CD8-positive, alpha-beta memory T cell (primary cell): ENCODE data around the gene CAV1. TPM values are rescaled to one million over a fixed set of nuclear protein-coding genes. Genes with fewer than 3 reads are reported as not detected.

Source experiments
- CTCF ChIA-PET: fragments of 350-600 bp; sonication (Branson Sonifier 250); formaldehyde crosslinking; loops from one replicate; lab custom pipeline; 2021; ENCODE audit warnings: antibody characterized with exemption; lab: Charles Lee
- POLR2A ChIA-PET: fragments of 350-600 bp; sonication (Branson Sonifier 250); formaldehyde crosslinking; loops from one replicate; lab custom pipeline; 2021; ENCODE audit warnings: antibody characterized with exemption; lab: Charles Lee
- DNase-seq, 5 donors: peaks; one replicate each; pipeline versions ENCODE4 v3.0.0 to v3.0.0-alpha.2; 2020 to 2022; ENCODE audit warnings: mixed read lengths in 1 of 5
- H3K27ac ChIP-seq: one replicate; pipeline ENCODE4 v1.7.0; 2013; ENCODE audit warnings: low read depth, mild to moderate bottlenecking, low read length, moderate library complexity
- H3K27me3 ChIP-seq: 2 replicates; pipeline ENCODE4 v1.7.0; 2013; ENCODE audit warnings: low read length, mild to moderate bottlenecking; ENCODE audit not compliant: insufficient read depth, poor library complexity, severe bottlenecking
- H3K36me3 ChIP-seq: 2 replicates; pipeline ENCODE4 v1.7.0; 2013; ENCODE audit warnings: mild to moderate bottlenecking, low read length, moderate library complexity; ENCODE audit not compliant: insufficient read depth
- H3K4me1 ChIP-seq: 2 replicates; pipeline ENCODE4 v1.7.0; 2013; ENCODE audit warnings: mild to moderate bottlenecking, low read length, moderate library complexity; ENCODE audit not compliant: insufficient read depth
- H3K4me3 ChIP-seq: 2 replicates; pipeline ENCODE4 v1.7.0; 2013; ENCODE audit warnings: mild to moderate bottlenecking, low read length
- H3K9me3 ChIP-seq: 2 replicates; pipeline ENCODE4 v1.7.0; 2013; ENCODE audit warnings: mild to moderate bottlenecking, low read length
- H3K27ac Mint-ChIP-seq, 8 donors: one replicate each; pipeline ENCODE4 v1.8.0; 2020 to 2021; ENCODE audit warnings: mixed read lengths in 8 of 8, mild to moderate bottlenecking in 6 of 8, inconsistent platforms in 3 of 8, moderate library complexity in 3 of 8
- H3K27me3 Mint-ChIP-seq, 2 donors: one replicate each; pipeline ENCODE4 v1.8.0; 2020 to 2021; ENCODE audit warnings: mixed read lengths in 2 of 2, mild to moderate bottlenecking in 1 of 2, moderate library complexity in 1 of 2
- H3K36me3 Mint-ChIP-seq, 3 donors: one replicate each; pipeline ENCODE4 v1.8.0; 2020 to 2021; ENCODE audit warnings: mixed read lengths in 3 of 3, inconsistent platforms in 1 of 3, mild to moderate bottlenecking in 1 of 3
- H3K4me1 Mint-ChIP-seq, 3 donors: one replicate each; pipeline ENCODE4 v1.8.0; 2020 to 2021; ENCODE audit warnings: mixed read lengths in 3 of 3, inconsistent platforms in 1 of 3, mild to moderate bottlenecking in 1 of 3
- H3K4me3 Mint-ChIP-seq, 7 donors: one replicate each; pipeline ENCODE4 v1.8.0; 2020 to 2021; ENCODE audit warnings: mixed read lengths in 7 of 7, mild to moderate bottlenecking in 6 of 7, moderate library complexity in 4 of 7, inconsistent platforms in 2 of 7
- H3K9me3 Mint-ChIP-seq, 5 donors: one replicate each; pipeline ENCODE4 v1.8.0; 2020 to 2022; ENCODE audit warnings: mixed read lengths in 5 of 5, mild to moderate bottlenecking in 3 of 5, moderate library complexity in 2 of 5, inconsistent platforms in 1 of 5
- polyA plus RNA-seq: library from polyadenylated mRNA; unstranded; fragments of 300-500 nt; fragmentation: Illumina TruSeq; gene quantifications from one replicate; pipeline ENCODE4 v1.2.3, GENCODE V29; 2021
- total RNA-seq, 2 experiments: library from RNA; stranded (reverse); gene quantifications; one replicate each; pipeline ENCODE4 v1.2.3, GENCODE V29; 2021

The CAV1 gene
- total and polyA plus RNA-seq, 3 experiments from 2014 or later: 2.3 to 2.5 TPM; not detected in 1

DNA sequence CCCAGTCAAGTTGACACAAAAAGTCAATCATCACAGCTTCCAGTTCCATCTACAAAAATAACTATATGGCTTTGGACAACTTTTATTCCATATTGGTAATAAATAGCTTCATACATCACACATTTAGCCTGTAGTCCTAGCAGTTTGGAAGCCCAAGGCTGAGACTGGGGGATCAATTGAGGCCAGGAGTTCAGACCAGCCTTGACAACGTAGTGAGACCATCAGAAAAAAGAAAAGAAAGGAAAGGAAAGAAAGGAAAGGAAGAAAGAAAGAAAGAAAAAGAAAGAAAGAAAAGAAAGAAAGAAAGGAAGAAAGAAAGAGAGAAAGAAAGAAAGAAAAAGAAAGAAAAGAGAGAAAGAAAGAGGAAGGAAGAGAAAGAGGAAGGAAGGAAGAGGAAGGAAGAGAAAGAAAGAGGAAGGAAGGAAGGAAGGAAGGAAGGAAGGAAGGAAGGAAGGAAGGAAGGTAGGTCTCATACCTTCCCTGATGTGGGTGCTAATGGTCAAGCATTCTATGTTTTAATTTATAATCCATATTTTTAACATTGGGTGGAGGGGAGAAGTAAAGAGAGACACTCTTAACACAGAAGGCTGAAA is 37.8 kb downstream of the CAV1 start:
- no peak for DNase-seq
- no peaks in the 10 kb centered on the region for H3K36me3 ChIP-seq
- H3K9me3 Mint-ChIP-seq: peaks cover 0 to 2% (median 0%) of the 10 kb centered on the region in 5 donors
- peaks cover 17 to 51% of the 10 kb centered on the region in 2 donors for H3K27me3 Mint-ChIP-seq
- no peaks in the 10 kb centered on the region for H3K36me3 Mint-ChIP-seq
- peak overlapping the region in 1 of 8 donors; percentile 81 for H3K27ac Mint-ChIP-seq
- no peak overlapping the region for H3K27ac ChIP-seq
- no peak overlapping the region for H3K4me3 Mint-ChIP-seq
- peaks cover 3% of the 10 kb centered on the region for H3K27me3 ChIP-seq
- H3K4me1 Mint-ChIP-seq: peaks cover 0 to 2% (median 0%) of the 10 kb centered on the region in 3 donors
- ChIA-PET CTCF (no interaction called here), POLR2A (no interaction called here)
- H3K4me3 ChIP-seq: no peak overlapping the region
- no peaks in the 10 kb centered on the region for H3K4me1 ChIP-seq
- H3K9me3 ChIP-seq: no peaks in the 10 kb centered on the region

DNA sequence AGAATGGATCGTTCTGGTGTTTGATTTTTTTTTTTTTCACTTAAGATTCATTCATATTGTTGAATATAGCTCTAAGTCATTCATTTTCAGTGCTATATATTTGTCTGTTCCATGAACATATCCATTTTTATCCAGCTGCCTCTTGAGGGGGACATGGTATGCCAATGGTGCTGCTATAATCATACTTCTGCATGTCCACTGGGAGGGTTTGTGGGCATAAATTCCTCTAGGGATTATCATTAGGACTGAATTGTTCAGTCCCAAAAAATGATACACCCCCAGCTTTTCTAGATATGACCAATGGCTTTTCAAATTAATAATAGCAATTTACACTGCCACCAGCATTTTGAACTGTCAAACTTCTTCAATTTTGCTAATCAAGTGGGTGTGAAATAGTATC is 41.1 kb downstream of the CAV1 start:
- Mint-ChIP-seq H3K36me3 (no peaks in the 10 kb centered on the region), H3K27me3 (peaks cover 5 to 27% of the 10 kb centered on the region in 2 donors), H3K4me1 (peaks cover 0 to 2% (median 0%) of the 10 kb centered on the region in 3 donors), H3K9me3 (peaks cover 0 to 2% (median 0%) of the 10 kb centered on the region in 5 donors), H3K27ac (no peak overlapping the region), H3K4me3 (no peak overlapping the region)
- H3K27me3 ChIP-seq: no peaks in the 10 kb centered on the region
- no peak overlapping the region for H3K4me3 ChIP-seq
- DNase-seq: no peak
- no peaks in the 10 kb centered on the region for H3K4me1 ChIP-seq
- POLR2A ChIA-PET: no interaction called here
- H3K36me3 ChIP-seq: no peaks in the 10 kb centered on the region
- H3K9me3 ChIP-seq: no peaks in the 10 kb centered on the region
- H3K27ac ChIP-seq: no peak overlapping the region
- CTCF ChIA-PET: no interaction called here

DNA sequence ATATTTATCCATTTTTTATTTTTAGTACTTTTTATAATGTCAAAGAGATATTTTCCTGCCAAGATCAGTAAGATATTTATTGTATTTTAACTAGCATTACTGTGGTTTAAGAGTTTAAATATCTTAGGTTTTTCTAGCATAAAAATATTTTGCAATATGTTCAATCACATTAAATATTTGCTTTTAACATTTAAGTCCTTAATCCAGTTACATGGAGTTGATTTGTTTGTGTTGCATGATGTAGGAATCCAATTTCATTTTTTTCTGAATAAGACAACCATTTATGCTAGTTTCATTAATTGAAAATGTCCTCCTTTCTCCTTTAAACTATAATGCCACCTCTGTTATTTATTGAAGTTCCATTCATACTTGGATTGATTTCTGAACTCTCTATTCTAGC is 41.8 kb downstream of the CAV1 start:
- H3K4me3 ChIP-seq: no peak overlapping the region
- no peak for DNase-seq
- no peaks in the 10 kb centered on the region for H3K36me3 Mint-ChIP-seq
- H3K9me3 ChIP-seq: no peaks in the 10 kb centered on the region
- ChIA-PET POLR2A (no interaction called here), CTCF (no interaction called here)
- no peaks in the 10 kb centered on the region for H3K36me3 ChIP-seq
- no peak overlapping the region for H3K27ac Mint-ChIP-seq
- H3K27ac ChIP-seq: no peak overlapping the region
- no peaks in the 10 kb centered on the region for H3K4me1 ChIP-seq
- H3K4me1 Mint-ChIP-seq: peaks cover 0 to 2% (median 0%) of the 10 kb centered on the region in 3 donors
- H3K27me3 Mint-ChIP-seq: peaks cover 5 to 24% of the 10 kb centered on the region in 2 donors
- no peaks in the 10 kb centered on the region for H3K27me3 ChIP-seq
- H3K9me3 Mint-ChIP-seq: peaks cover 0 to 2% (median 0%) of the 10 kb centered on the region in 5 donors
- no peak overlapping the region for H3K4me3 Mint-ChIP-seq

DNA sequence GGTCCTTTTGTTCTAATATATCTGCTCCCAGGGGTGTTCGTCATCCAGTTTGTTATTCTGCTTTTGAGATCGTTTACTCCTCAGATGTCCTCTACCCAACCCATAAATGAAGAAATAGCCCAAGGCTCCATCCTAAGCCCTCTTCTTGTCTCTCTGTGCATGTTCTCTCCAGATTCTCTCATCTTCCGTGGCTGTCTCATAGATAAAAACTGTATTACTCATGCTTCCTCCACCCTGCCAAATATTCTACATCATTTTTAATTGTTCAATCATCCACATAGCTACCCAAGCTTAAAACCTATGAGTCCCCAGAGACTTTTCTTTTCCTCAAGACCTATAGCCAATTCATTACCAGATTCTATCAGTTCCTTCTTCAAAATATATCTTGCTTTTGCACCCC is 44.9 kb downstream of the CAV1 start:
- no peaks in the 10 kb centered on the region for H3K27me3 ChIP-seq
- ChIA-PET CTCF (no interaction called here), POLR2A (no interaction called here)
- Mint-ChIP-seq H3K4me3 (no peak overlapping the region), H3K36me3 (no peaks in the 10 kb centered on the region), H3K4me1 (no peaks in the 10 kb centered on the region), H3K27ac (no peak overlapping the region), H3K27me3 (peaks cover 1 to 12% of the 10 kb centered on the region in 2 donors), H3K9me3 (no peaks in the 10 kb centered on the region)
- H3K9me3 ChIP-seq: no peaks in the 10 kb centered on the region
- H3K4me3 ChIP-seq: no peak overlapping the region
- DNase-seq: no peak
- H3K36me3 ChIP-seq: no peaks in the 10 kb centered on the region
- no peaks in the 10 kb centered on the region for H3K4me1 ChIP-seq
- H3K27ac ChIP-seq: no peak overlapping the region

DNA sequence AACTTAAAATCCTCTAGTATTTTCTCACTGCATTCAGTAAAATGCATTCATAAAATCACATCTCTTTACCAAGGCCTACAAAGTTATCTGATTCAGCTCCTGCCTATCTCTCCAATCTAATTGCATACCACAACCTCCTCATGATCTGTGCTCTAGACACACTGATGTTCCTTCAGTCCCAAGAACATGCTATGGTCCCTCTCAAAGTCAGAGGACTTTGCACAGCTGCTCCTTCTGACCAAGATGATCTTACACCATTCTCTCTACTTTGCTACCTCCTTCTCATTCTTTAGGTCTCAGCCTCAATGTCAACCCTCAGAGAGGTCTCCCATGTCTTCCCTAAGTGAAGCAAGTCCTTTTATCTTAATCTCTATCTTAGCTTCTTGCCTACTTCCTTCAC is 45.5 kb downstream of the CAV1 start:
- Mint-ChIP-seq H3K27me3 (peaks cover 1 to 8% of the 10 kb centered on the region in 2 donors), H3K36me3 (no peaks in the 10 kb centered on the region), H3K4me1 (no peaks in the 10 kb centered on the region), H3K9me3 (no peaks in the 10 kb centered on the region), H3K27ac (no peak overlapping the region), H3K4me3 (no peak overlapping the region)
- POLR2A ChIA-PET: no interaction called here
- DNase-seq: no peak
- Histone ChIP-seq H3K4me1 (no peaks in the 10 kb centered on the region), H3K4me3 (no peak overlapping the region), H3K9me3 (no peaks in the 10 kb centered on the region), H3K27me3 (no peaks in the 10 kb centered on the region), H3K27ac (no peak overlapping the region), H3K36me3 (no peaks in the 10 kb centered on the region)
- CTCF ChIA-PET: no interaction called here

DNA sequence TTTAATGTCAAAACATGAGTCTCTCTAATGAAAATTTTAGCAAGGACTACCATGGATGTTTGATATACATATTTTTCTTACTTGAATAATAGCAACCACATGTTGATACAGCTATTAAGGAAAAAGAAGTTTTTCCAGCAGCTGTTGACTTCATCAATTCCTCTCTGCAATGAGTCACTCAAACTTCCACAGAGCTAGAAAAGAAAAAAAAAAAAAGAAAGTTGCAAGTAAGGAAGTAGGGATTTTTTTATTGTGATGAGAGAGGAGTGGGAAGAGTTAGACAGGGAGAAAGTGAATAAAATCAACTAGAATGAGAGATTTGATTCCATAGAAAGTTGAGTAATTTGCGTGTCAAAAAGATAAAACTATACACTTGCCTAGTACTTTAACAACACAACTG is 46.2 kb downstream of the CAV1 start:
- no peaks in the 10 kb centered on the region for H3K36me3 ChIP-seq
- H3K27ac Mint-ChIP-seq: no peak overlapping the region
- H3K9me3 ChIP-seq: no peaks in the 10 kb centered on the region
- H3K36me3 Mint-ChIP-seq: no peaks in the 10 kb centered on the region
- POLR2A ChIA-PET: no interaction called here
- H3K4me1 ChIP-seq: no peaks in the 10 kb centered on the region
- H3K9me3 Mint-ChIP-seq: no peaks in the 10 kb centered on the region
- H3K27ac ChIP-seq: no peak overlapping the region
- DNase-seq: no peak
- peaks cover 1 to 8% of the 10 kb centered on the region in 2 donors for H3K27me3 Mint-ChIP-seq
- CTCF ChIA-PET: no interaction called here
- H3K27me3 ChIP-seq: no peaks in the 10 kb centered on the region
- no peaks in the 10 kb centered on the region for H3K4me1 Mint-ChIP-seq
- no peak overlapping the region for H3K4me3 ChIP-seq
- no peak overlapping the region for H3K4me3 Mint-ChIP-seq

DNA sequence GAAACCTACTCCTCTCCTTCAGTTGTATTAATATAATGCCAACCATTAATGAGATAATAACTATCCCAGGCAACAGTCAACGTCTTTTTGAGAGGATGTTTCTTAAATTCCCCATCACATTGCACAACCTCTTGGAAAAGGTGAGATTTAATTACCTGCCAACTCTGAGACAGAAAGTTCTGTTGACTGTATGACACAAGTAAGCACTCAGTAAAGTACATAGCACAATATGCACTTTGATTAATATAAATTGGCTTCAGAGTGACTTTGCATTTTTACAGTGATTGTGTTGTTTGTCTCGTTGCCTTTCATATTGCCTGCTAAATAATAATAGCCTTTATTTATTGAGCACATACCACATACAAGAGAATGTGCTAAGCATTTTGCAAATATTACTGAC is 46.7 kb downstream of the CAV1 start:
- no peaks in the 10 kb centered on the region for H3K36me3 Mint-ChIP-seq
- no peaks in the 10 kb centered on the region for H3K9me3 Mint-ChIP-seq
- no peaks in the 10 kb centered on the region for H3K4me1 ChIP-seq
- no peaks in the 10 kb centered on the region for H3K36me3 ChIP-seq
- no peaks in the 10 kb centered on the region for H3K9me3 ChIP-seq
- no peak overlapping the region for H3K27ac ChIP-seq
- POLR2A ChIA-PET: no interaction called here
- CTCF ChIA-PET: no interaction called here
- H3K4me3 Mint-ChIP-seq: no peak overlapping the region
- H3K27me3 ChIP-seq: no peaks in the 10 kb centered on the region
- no peak for DNase-seq
- no peak overlapping the region for H3K27ac Mint-ChIP-seq
- peaks cover 1 to 11% of the 10 kb centered on the region in 2 donors for H3K27me3 Mint-ChIP-seq
- no peaks in the 10 kb centered on the region for H3K4me1 Mint-ChIP-seq
- no peak overlapping the region for H3K4me3 ChIP-seq

DNA sequence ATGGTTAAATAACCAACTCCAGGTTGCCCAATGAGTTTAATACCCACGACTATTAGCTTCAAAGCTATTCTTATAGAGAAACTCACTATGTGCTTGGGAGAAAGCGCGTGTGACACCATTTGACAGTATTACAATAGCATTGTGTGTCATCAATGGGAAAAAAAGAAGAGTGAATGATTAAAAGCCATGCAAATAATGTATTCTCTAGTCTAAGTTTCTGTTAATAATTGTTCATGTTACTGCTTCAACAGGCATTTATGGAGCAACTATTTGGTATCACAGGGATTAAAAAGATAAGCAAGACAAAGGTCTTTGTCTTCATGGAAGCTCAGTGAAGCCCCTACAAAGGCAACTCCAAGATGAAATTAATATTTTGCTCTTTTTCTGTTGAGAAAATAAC is 47.2 kb downstream of the CAV1 start:
- Histone ChIP-seq H3K4me1 (no peaks in the 10 kb centered on the region), H3K27me3 (no peaks in the 10 kb centered on the region), H3K9me3 (no peaks in the 10 kb centered on the region), H3K27ac (no peak overlapping the region), H3K4me3 (no peak overlapping the region), H3K36me3 (no peaks in the 10 kb centered on the region)
- Mint-ChIP-seq H3K4me1 (peaks cover under 1 to 4% (median under 1%) of the 10 kb centered on the region in 3 donors), H3K4me3 (no peak overlapping the region), H3K9me3 (no peaks in the 10 kb centered on the region), H3K36me3 (no peaks in the 10 kb centered on the region), H3K27ac (no peak overlapping the region), H3K27me3 (peaks cover 3 to 8% of the 10 kb centered on the region in 2 donors)
- ChIA-PET CTCF (no interaction called here), POLR2A (no interaction called here)
- no peak for DNase-seq
